ENCODE data around the gene SERF2. TPM values are rescaled to one million over a fixed set of nuclear protein-coding genes. Genes with fewer than 3 reads are reported as not detected.
"Not testable (repeated sequence)": the region's sequence is repeated elsewhere in the genome, so short reads cannot be mapped to it uniquely, and the experiment has no call there.

SERF2 gene
- polyA plus RNA-seq, 1 donor from 2014 or later: 726 TPM

DNA sequence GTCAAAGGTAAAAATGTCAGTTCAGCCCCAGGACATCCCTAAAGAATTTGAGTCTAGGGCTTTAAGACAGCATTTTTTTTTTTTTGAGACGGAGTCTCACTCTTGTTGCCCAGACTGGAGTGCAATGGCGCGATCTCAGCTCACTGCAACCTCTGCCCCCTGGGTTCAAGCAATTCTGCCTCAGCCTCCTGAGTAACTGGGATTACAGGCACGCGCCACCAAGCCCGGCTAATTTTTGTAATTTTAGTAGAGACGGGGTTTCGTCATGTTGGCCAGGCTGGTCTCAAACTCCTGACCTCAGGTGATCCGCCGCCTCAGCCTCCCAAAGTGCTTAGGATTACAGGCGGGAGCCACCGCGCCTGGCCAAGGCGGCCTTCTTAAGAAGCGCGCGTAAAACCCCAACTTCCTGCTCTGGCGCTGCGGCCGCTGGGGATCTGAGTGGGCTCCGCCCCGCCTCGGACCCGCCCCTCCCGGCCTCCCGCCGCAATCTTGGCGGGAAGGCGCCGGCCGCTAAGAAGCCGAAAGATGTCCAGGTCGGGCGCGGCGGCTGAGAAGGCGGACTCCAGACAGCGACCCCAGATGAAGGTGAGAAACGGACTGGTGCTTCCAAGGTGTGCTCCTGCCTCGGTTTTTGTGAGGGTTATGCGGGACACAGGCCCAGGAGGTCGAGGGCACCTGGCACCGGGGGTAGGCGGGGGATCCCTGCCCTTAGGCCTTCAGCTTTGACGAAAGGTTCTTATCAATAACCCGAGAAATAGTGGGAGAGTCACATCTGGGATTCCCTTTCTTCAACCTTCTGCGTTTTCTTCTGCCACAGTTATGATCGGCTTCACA lies 34.6 kb downstream of the SERF2 start, which contains the start of gene WDR76:
WDR76 (plus strand) TSS at position 495 of the 834 bp plus-strand sequence; CDS start at position 526, 31 bp downstream.
- peaks cover 15% of the 10 kb centered on the region for H3K79me2 ChIP-seq (replicated peaks; ENCODE audit: insufficient read depth, low read length)

DNA sequence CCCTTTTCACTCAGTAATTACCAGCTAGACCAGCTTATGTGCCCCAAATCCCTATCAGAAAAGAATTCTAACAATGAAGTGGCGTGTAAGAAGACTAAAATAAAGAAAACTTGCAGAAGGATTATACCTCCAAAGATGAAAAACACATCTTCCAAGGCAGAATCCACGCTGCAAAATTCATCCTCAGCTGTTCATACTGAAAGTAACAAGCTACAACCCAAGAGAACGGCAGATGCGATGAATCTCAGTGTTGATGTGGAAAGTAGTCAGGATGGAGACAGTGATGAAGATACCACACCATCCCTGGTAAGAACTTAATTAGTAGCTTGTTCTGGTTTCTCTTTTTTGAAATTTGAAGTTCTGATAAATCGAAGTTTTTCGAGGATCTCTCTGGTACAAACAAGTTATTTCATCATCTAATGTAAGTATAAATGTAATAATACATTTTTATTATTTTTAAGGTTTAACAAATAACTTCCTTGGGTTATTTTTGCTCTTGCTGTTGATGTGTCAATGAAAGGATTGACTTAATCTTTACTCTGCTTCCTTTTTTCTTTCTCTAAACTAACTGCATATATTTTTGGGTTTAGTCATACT lies 36.0 kb downstream of the SERF2 start:
- Histone ChIP-seq H3K4me2 (ENCODE audit: low read length) (no peak overlapping the region), H3K27me3 (ENCODE audit: insufficient read depth, low read depth, low read length) (no peaks in the 10 kb centered on the region), H3F3A (ENCODE audit: insufficient read depth, low read length, poor library complexity, severe bottlenecking) (no peaks in the 10 kb centered on the region), H3K36me3 (ENCODE audit: insufficient read depth, low read length) (no peaks in the 10 kb centered on the region), H3K9me2 (ENCODE audit: insufficient read depth, low read length) (no peaks in the 10 kb centered on the region), H3K79me2 (replicated peaks; ENCODE audit: insufficient read depth, low read length) (peaks cover 9% of the 10 kb centered on the region), H3K27ac (ENCODE audit: low read length) (no peak overlapping the region), H3K4me3 (ENCODE audit: low read length) (no peak overlapping the region), H3K9me3 (ENCODE audit: low read length) (no peaks in the 10 kb centered on the region), H2AFZ (ENCODE audit: low read depth, low read length) (no peak overlapping the region), H4K20me1 (ENCODE audit: insufficient read depth) (no peaks in the 10 kb centered on the region), H3K9ac (ENCODE audit: low read length) (no peak overlapping the region)
- no peak for TF ChIP-seq EZH2 (IDR thresholded peaks at IDR 0.05; ENCODE audit: borderline replicate concordance, insufficient read depth, low read length, poor library complexity, severe bottlenecking)
- TF ChIP-seq MXI1 (conservative IDR thresholded peaks at IDR 0.05; ENCODE audit: poor library complexity, severe bottlenecking): no peak
- no peak for TF ChIP-seq SMC3 (conservative IDR thresholded peaks at IDR 0.05; ENCODE audit: poor library complexity)
- no peak for TF ChIP-seq RAD21 (conservative IDR thresholded peaks at IDR 0.05)
- no peak for TF ChIP-seq POLR2AphosphoS5 (IDR thresholded peaks at IDR 0.05)

More for the DNA sequence above, 34.6 kb downstream of the SERF2 start, which contains the start of gene WDR76:
- Histone ChIP-seq H3K27me3 (ENCODE audit: insufficient read depth, low read depth, low read length) (no peaks in the 10 kb centered on the region), H2AFZ (ENCODE audit: low read depth, low read length) (no peak within 1 kb of the TSS), H3K4me3 (ENCODE audit: low read length) (peak within 1 kb of the TSS; percentile 34), H3K9me3 (ENCODE audit: low read length) (no peaks in the 10 kb centered on the region), H3K9ac (ENCODE audit: low read length) (no peak within 1 kb of the TSS), H3K9me2 (ENCODE audit: insufficient read depth, low read length) (no peaks in the 10 kb centered on the region), H3K27ac (ENCODE audit: low read length) (no peak within 1 kb of the TSS), H4K20me1 (ENCODE audit: insufficient read depth) (no peaks in the 10 kb centered on the region), H3K4me2 (ENCODE audit: low read length) (no peak within 1 kb of the TSS), H3K36me3 (ENCODE audit: insufficient read depth, low read length) (no peaks in the 10 kb centered on the region), H3F3A (ENCODE audit: insufficient read depth, low read length, poor library complexity, severe bottlenecking) (no peaks in the 10 kb centered on the region)
- TF ChIP-seq, protein P1, sequence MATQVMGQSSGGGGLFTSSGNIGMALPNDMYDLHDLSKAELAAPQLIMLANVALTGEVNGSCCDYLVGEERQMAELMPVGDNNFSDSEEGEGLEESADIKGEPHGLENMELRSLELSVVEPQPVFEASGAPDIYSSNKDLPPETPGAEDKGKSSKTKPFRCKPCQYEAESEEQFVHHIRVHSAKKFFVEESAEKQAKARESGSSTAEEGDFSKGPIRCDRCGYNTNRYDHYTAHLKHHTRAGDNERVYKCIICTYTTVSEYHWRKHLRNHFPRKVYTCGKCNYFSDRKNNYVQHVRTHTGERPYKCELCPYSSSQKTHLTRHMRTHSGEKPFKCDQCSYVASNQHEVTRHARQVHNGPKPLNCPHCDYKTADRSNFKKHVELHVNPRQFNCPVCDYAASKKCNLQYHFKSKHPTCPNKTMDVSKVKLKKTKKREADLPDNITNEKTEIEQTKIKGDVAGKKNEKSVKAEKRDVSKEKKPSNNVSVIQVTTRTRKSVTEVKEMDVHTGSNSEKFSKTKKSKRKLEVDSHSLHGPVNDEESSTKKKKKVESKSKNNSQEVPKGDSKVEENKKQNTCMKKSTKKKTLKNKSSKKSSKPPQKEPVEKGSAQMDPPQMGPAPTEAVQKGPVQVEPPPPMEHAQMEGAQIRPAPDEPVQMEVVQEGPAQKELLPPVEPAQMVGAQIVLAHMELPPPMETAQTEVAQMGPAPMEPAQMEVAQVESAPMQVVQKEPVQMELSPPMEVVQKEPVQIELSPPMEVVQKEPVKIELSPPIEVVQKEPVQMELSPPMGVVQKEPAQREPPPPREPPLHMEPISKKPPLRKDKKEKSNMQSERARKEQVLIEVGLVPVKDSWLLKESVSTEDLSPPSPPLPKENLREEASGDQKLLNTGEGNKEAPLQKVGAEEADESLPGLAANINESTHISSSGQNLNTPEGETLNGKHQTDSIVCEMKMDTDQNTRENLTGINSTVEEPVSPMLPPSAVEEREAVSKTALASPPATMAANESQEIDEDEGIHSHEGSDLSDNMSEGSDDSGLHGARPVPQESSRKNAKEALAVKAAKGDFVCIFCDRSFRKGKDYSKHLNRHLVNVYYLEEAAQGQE (IDR thresholded peaks at IDR 0.05; ENCODE audit: borderline replicate concordance): no peak
- TF ChIP-seq EZH2 (IDR thresholded peaks at IDR 0.05; ENCODE audit: borderline replicate concordance, insufficient read depth, low read length, poor library complexity, severe bottlenecking) (no peak), POLR2AphosphoS5 (IDR thresholded peaks at IDR 0.05) (no peak), SMC3 (conservative IDR thresholded peaks at IDR 0.05; ENCODE audit: poor library complexity) (no peak), RAD21 (conservative IDR thresholded peaks at IDR 0.05) (no peak), EP300 (conservative IDR thresholded peaks at IDR 0.05; ENCODE audit: poor library complexity, severe bottlenecking) (no peak), TAF1 (IDR thresholded peaks at IDR 0.05; ENCODE audit: low read depth) (no peak), MXI1 (conservative IDR thresholded peaks at IDR 0.05; ENCODE audit: poor library complexity, severe bottlenecking) (no peak)
- TF ChIP-seq, protein P2, sequence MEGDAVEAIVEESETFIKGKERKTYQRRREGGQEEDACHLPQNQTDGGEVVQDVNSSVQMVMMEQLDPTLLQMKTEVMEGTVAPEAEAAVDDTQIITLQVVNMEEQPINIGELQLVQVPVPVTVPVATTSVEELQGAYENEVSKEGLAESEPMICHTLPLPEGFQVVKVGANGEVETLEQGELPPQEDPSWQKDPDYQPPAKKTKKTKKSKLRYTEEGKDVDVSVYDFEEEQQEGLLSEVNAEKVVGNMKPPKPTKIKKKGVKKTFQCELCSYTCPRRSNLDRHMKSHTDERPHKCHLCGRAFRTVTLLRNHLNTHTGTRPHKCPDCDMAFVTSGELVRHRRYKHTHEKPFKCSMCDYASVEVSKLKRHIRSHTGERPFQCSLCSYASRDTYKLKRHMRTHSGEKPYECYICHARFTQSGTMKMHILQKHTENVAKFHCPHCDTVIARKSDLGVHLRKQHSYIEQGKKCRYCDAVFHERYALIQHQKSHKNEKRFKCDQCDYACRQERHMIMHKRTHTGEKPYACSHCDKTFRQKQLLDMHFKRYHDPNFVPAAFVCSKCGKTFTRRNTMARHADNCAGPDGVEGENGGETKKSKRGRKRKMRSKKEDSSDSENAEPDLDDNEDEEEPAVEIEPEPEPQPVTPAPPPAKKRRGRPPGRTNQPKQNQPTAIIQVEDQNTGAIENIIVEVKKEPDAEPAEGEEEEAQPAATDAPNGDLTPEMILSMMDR (IDR thresholded peaks at IDR 0.05; ENCODE audit: poor library complexity, severe bottlenecking): no peak

DNA sequence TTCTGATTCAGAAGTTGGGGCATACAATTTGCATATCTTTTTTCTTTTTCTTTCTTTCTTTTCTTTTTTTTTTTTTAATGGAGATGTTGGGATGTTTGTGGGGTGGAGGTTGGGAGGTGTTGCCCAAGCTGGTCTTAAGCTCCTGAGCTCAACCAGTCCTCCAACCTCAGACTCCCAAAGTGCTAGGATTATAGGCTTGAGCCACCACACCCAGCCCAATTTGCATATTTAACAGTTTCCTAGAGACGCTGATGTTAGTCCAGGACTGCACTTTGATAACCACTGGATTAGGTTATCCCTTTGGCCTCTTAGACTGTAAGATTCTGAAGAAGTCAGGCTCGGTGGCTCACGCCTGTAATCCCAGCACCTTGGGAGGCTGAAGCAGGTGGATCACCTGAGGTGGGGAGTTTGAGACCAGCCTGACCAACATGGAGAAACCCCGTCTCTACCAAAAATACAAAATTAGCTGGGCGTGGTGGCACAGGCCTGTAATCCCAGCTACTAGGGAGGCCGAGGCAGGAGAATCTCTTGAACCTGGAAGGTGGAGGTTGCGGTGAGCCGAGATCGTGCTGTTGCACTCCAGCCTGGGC lies 37.9 kb downstream of the SERF2 start:
- H3K79me2 ChIP-seq (replicated peaks; ENCODE audit: insufficient read depth, low read length); H2AFZ ChIP-seq (ENCODE audit: low read depth, low read length): not testable (repeated sequence)

DNA sequence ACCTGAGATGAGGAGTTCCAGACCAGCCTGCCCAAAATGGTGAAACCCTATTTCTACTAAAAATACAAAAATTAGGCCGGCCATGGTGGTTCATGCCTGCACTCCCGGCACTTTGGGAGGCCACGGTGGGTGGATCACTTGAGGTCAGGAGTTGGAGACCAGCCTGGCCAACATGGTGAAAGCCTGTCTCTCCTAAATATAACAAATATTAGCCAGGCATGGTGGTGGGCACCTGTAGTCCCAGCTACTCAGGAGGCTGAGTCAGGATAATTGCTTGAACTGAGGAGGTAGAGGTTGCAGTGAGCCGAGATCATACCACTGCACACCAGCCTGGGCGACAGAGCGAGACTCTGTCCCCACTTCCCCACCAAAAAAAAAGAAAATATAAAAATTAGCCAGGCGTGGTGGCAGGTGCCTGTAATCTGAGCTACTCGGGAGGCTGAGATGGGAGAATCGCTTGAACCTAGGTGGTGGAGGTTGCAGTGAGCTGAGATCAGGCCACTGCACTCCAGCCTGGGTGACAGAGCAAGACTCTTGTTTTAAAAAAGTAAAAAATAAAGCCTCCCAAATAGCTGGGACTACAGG lies 38.7 kb downstream of the SERF2 start:
- not testable (repeated sequence) for H3K4me3 ChIP-seq (ENCODE audit: low read length); H3K27me3 ChIP-seq (ENCODE audit: insufficient read depth, low read depth, low read length); H3K36me3 ChIP-seq (ENCODE audit: insufficient read depth, low read length); H3F3A ChIP-seq (ENCODE audit: insufficient read depth, low read length, poor library complexity, severe bottlenecking); H2AFZ ChIP-seq (ENCODE audit: low read depth, low read length); H3K79me2 ChIP-seq (replicated peaks; ENCODE audit: insufficient read depth, low read length); H3K4me2 ChIP-seq (ENCODE audit: low read length); H3K9me2 ChIP-seq (ENCODE audit: insufficient read depth, low read length); H3K9me3 ChIP-seq (ENCODE audit: low read length); H4K20me1 ChIP-seq (ENCODE audit: insufficient read depth); H3K27ac ChIP-seq (ENCODE audit: low read length); H3K9ac ChIP-seq (ENCODE audit: low read length)

More for the DNA sequence above, 37.9 kb downstream of the SERF2 start:
- H3K27me3 ChIP-seq (ENCODE audit: insufficient read depth, low read depth, low read length); H3K27ac ChIP-seq (ENCODE audit: low read length); H3K9me3 ChIP-seq (ENCODE audit: low read length); H3F3A ChIP-seq (ENCODE audit: insufficient read depth, low read length, poor library complexity, severe bottlenecking); H3K36me3 ChIP-seq (ENCODE audit: insufficient read depth, low read length); H4K20me1 ChIP-seq (ENCODE audit: insufficient read depth); H3K4me3 ChIP-seq (ENCODE audit: low read length); H3K9me2 ChIP-seq (ENCODE audit: insufficient read depth, low read length); H3K9ac ChIP-seq (ENCODE audit: low read length); H3K4me2 ChIP-seq (ENCODE audit: low read length): not testable (repeated sequence)

Measured in neural cell (in vitro differentiated cells).